ENCODE measurements around the gene GPHN.

Gene GPHN

DNA sequence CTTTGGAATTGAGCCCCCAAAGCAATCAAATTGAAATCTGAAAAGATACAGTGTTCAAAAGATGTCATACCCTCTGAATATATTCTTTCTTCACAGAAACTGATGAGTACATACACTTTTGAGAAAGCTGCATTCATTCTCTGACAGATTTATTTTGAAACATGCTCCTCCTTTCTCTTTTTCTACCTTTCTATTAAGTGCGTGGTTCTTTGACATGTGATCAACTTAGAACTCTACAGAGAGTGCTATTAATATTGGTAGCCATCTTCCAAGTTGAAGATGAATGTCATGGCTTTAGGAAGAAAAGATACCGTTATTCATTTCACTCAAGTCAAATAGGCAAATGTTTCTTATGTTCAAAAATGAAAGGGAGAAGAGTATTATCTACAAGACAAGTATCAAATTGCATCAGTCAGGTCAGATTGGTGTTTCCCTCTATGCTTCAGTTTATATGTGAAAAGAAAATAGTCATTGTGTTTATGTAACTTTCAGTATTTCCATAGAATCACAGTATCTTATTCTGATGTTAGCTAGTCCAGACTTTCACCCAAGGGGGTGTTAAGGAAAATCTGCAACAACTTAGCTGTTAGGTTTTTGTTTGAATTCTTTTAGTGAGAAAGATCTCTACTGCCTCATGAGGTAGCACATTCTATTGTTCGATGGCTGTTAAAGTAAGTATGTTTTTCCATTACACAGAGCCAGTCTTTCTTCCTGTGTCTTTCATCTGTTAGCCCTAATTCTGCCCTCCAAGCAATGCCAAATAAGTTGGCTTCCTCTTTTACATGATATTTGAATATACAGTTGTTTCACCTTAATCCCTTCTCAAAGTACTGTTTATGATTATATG is 625.9 kb downstream of the GPHN start:
- DNase-seq (ENCODE audit: extremely low read depth in 1 of 2, low read depth in 1 of 2) = no peak

DNA sequence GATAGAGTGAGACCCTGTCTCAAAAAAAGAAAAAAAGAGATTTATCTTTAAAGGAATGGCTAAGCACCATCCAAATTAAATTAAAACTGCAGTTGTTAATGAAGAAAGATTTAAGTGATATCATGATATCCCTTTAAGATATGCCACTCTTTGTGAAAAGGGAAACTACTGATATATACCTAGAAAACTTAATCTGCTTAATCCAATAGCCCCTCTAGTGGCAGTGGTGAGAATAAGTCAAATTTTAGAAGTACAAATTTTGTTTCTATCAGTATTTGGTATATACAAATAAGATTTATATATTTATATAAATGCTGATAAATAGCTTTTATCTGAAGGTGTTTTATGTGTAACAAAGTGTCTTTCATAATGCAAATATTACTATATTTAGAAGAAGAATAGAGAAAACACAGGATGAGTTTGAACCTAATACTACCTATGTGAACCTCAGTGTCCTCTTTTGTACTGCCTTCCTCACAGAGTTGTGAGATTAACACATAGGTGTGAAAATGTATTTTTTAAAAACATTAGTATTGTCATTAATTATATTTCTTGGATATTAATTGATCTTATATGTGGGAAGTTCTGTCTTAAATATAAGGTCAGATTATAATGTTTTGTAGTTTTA is 629.9 kb downstream of the GPHN start:
- no peak for DNase-seq (ENCODE audit: extremely low read depth in 1 of 2, low read depth in 1 of 2)

DNA sequence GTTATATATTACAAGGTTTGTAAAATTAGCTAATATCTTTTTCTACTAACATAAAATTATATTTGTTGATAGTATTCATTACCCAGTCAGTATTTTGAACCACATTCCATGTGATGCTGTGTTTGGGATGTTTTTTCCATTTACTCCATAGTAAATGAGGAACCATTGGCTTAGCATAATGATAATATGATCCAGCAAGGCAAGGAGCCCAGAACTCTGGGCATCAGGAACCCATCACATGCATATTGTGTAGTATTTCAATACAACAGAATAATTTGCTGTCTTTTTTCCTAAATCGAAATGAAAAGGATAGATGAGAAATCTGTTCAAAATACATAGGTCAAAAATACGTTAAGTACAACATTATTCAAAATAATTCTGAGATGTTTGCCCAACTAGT is 632.6 kb downstream of the GPHN start:
- no peak for DNase-seq (ENCODE audit: extremely low read depth in 1 of 2, low read depth in 1 of 2)

DNA sequence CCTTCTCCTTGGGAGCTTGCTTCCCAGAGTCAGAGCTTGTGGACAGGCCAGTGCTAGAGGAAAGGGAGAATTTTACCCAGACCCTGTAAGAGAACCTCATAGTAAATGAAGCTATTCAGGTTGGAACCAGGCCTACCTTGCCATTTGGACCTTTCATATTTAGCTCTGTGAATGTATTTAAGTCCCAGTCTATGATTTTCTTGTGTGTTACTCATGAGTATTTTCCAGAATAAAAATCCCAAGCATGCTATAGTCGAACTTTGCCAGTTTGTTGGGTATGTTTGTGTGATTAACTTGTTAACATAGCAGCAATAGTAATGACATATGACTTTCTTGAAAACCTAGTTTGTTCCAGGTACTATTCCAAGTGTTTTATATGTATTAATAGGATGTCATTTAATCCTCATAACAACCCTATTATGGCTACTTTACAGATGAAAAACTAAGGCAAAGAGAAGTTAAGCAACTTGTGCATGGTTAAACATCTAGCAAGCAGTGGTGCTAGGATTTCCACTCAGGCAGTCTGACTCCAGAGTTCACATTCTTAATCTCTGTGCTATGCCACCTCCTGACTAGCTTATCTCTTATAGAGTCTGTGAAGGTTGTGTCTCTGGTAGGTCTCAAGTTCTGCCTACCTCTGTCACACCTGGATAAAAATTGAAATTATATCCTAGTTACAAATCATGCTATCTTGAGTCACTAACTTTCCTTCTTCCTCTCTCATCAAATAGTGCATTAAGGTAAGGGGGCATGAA is 633.4 kb downstream of the GPHN start:
- no peak for DNase-seq (ENCODE audit: extremely low read depth in 1 of 2, low read depth in 1 of 2)

DNA sequence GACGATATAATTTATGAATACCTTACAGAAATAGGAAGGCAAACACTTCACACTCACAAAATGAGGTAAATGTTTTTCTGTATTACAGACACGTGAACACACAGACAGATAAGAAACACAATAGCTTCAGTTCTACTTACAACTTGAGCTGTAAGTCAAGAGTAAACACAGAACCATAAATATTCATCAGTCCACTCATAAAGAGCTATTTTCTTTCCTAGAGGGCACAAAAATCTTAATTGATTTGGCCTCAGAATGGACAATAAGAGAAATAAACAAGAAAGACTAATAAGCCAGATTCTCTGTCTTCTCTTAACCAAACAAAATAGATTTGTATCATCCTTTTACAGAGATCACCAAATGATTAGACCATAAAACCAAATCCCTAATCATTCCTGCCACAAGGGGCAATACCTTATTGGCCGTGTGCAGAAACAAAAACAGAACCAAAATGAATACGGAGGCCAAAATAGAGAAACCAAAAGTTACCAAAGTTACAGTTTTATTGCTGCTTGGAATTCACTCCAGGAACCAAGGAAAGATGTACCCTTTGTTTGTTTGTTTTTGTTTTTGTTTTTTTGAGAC is 643.2 kb downstream of the GPHN start:
- no peak for DNase-seq (ENCODE audit: extremely low read depth in 1 of 2, low read depth in 1 of 2)

DNA sequence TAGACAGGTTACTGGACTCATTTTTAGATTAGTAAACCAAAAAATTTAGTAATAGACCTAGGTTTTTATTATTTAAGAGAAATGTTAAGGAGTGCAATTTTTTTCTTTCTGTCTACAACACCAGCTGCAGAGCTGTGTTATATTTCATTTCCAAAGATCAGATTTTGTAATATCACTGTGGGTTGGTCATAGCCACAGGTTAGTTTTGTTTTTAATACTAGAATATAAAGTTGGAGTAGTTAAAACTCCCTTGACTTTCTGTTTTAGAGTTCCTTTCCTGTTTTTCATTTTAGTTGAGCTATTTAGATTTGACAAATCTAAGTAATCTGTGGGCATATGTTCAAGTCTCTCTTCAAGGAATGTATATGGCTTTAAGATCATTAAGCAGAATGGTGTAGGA is 650.6 kb downstream of the GPHN start:
- DNase-seq (ENCODE audit: extremely low read depth in 1 of 2, low read depth in 1 of 2) = no peak

DNA sequence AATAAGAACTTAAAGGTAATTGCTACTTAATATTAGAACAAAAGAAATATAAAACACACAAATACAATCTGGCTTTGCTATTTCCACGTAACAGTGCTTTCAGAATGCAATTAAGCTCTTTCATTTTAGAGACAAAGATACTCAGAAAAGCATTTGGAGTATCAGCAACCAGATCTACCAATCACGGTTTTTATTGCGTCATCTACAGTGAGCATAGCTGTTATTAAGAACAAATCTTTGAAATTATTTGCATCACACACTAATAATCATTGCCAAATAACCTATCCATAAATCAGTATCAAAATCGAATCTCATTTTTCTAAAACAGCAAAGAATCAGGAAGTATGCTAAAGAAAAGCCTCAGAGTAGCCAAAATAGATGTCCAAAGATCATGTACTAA is 654.4 kb downstream of the GPHN start:
- no peak for DNase-seq (ENCODE audit: extremely low read depth in 1 of 2, low read depth in 1 of 2)

DNA sequence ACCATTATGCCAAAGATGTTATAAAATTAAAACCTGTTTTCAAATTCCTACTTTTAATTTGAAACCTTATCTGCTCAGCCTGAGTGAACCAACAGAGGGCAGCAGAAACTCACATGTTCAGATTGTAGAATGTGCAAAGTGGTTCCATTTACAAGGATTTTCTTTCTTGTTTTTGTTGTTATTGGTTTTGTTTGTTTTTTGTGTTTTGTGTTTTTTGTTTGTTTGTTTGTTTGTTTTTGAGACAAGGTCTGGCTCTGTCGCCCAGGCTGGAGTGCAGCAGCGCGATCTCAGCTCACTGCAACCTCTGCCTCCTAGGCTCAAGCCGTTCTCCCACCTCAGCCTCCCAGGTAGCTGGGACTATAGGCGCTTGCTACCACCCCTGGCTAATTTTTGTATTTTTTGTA is 658.5 kb downstream of the GPHN start:
- no peak for DNase-seq (ENCODE audit: extremely low read depth in 1 of 2, low read depth in 1 of 2)

DNA sequence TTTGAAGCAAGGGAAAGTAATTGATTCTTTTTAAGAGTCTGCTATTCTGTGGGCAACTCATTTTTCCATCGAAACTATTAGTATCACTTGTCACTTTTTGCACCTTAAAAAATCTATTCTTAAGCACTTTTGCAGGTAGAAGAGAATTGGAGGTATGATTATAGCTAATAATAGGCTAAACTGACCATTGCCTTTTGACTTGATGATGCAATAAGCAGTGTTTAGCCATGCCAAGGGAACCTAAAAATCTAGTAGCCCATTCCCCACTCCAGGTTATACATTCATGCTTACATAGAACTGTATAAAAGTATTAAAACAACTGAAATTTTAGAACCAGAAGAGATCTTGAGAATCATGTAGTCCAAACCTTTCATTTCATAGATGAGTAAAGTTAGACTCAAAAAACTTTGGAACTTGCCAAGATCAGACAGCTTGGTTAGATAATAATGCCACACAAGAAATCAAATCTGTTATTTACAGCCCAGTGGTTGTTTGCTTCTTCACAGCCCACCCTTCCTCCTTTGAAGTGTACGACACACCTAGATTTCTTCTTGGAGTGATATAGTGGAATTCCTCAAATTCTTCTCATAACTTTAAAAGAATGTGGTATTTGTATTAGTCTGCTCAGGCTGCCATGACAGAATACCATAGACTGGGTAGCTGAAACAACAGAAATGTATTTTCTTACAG is 659.6 kb downstream of the GPHN start:
- DNase-seq (ENCODE audit: extremely low read depth in 1 of 2, low read depth in 1 of 2) = no peak

DNA sequence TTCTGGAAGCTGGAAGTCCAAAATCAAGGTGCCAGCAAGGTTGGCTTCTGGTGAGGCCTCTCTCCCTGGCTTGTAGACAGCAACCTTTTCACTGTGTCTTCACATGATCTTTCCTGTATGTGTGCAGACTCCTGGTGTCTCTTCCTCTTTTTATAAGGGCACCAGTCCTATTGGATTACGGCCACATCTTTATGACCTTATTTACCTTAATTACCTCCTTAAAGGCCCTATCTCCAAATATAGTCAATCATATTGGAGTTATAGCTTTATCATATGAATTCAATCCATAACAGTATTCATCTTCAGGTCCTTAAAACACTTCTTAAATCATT is 660.1 kb downstream of the GPHN start:
- no peak for DNase-seq (ENCODE audit: extremely low read depth in 1 of 2, low read depth in 1 of 2)

DNA sequence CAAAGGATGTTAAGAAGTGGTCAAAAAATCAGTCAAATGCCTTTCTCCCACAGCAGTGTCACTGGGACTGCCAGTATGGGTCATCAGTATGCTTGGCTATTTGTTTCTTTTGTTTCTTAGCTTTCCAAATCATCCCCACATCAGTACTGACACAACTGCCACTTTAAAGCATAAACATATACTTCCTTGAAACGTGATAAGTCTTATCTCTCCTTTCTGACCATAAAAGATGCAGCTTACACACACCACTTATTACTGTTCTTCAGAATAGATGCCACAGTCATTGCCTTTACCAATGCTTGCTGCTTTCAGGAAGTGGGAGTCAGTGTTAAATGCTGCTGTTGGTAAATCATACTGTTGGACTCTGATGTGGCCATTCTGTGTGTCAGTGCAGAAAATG is 662.7 kb downstream of the GPHN start:
- DNase-seq (ENCODE audit: extremely low read depth in 1 of 2, low read depth in 1 of 2) = no peak

DNA sequence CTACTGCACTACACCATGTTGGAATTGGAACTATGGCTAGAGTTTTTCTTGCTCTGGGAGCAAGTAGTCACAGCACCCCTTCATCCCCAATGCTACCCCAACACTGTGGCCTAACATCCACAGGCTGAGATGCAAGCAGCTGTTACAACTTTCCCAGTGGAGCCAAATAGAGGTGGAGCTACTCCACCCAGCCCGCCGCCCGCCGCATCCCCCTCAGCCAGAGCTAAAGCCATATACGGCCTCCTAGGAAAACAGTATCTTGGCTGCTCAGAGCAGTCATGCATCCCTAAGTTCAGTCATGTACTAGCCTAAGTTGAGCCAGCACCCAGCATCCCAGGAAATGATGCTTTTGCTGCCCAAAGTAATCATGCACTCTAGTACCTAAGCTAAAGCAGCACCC is 664.1 kb downstream of the GPHN start:
- DNase-seq (ENCODE audit: extremely low read depth in 1 of 2, low read depth in 1 of 2) = no peak

DNA sequence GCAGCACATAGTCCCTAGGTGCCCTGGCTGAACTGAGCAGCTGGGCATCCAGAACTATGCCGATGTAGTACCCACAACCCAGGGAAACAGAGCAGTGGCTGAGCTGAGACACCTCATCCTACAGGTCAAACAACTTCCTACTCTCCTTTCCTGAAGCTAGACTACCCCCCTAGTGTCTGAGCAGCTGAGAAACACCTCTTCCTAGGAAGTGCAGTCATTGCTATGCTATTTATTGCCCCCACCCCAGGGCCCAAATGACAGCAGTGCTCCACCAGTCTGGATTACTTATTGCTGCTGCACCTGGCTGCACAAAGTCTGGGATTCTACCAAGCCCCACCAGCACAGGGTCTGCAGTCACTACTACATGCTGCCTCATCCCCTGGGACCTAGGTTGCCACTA is 664.6 kb downstream of the GPHN start:
- no peak for DNase-seq (ENCODE audit: extremely low read depth in 1 of 2, low read depth in 1 of 2)

DNA sequence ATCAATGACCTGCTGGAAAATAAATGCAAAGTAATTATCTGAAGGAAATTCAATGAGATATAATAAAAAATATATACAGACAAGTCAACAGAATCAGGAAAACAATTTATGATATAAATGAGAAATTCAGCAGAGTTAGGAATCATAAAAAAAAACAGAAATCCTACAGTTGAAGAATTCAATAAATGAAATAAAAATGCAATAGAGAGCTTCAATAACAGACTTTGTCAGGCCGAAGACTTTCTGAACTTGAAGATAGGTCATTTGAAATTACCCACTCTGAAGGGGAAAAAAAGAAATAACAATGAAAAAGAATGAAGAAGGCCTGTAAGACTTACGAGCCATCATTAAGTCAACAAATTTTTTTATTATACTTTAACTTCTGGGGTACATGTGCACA is 665.8 kb downstream of the GPHN start:
- DNase-seq (ENCODE audit: extremely low read depth in 1 of 2, low read depth in 1 of 2) = no peak

DNA sequence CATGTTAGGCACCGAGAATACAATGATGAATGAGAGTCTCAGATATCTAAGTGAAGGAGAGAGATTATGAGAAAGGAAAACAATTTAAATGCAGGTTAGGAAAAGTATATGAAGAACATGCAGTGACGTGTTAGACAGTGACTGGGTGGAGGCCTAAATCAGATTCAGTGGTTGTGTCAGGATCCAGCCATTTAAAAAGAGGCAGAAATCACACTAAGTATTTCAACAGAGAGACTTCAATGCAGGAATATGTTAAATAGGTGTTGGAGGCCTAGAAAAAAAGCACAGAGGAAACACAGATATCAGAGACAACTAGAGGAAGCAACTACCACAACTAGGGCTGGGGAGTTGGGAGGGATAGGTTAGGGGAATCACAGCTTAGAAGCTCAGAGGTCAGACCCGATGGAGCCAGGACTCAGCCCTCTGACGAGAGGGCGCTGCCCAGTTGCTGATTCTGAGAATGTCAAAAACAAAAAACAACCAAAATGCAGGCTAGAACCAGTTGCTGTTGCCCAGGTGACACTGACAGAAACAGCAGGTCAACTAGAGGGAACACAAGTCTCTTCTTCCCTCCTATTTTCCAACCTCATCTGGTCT is 678.3 kb downstream of the GPHN start:
- no peak for DNase-seq (ENCODE audit: extremely low read depth in 1 of 2, low read depth in 1 of 2)

DNA sequence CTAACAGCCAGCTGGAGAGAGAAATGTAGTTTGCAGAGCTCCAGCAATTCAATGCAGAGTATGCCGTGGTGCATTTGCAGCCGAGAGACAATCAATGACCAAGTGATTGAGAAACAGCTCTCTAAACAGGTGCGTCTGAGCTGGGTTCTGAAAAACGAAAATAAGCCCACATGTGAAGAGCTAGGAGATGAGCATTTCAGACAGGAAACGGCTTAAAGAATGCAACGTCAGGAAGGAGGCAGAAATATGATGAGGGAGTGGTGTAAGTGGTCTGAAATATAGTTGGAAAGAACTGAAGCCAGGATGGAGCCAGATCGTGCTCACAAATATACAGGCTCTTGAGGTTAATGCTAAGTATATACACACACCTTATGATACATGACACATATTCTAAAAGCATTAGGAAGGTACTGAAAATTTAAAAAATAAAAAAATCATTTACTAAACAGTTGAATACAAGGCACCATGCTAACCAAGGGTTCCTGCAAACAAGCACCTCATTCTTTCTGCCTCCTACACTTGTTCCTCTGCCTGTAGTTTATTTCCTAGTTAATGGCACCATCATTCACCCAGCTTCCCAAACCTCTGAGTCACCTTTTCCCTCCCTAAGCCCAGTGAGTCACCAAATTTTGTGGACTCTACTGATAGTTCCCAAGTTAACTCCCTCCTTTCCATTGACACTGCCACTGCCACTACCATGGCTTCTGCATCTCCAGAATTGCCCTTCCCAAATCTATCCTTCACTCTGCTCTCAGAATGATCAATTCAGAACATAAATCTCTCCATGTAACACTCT is 679.0 kb downstream of the GPHN start:
- no peak for DNase-seq (ENCODE audit: extremely low read depth in 1 of 2, low read depth in 1 of 2)

DNA sequence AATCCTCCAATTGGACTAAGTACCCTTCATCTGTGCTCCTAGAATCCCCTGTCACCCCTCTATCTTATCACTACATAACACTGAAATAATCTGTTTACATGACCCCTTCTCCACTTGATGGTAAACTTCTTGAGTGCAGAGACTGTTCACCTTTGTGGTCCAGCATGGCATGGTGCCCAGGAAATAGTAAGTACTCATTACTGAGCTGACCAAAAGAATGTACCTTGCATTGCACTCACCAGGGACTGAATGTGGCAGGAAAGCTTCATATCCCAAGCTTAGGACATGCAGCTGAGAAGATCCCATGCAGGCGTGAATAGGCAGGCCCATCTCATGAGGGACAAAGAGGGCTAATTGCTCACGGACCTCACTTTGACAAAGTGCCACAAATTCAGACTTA is 679.9 kb downstream of the GPHN start:
- no peak for DNase-seq (ENCODE audit: extremely low read depth in 1 of 2, low read depth in 1 of 2)

DNA sequence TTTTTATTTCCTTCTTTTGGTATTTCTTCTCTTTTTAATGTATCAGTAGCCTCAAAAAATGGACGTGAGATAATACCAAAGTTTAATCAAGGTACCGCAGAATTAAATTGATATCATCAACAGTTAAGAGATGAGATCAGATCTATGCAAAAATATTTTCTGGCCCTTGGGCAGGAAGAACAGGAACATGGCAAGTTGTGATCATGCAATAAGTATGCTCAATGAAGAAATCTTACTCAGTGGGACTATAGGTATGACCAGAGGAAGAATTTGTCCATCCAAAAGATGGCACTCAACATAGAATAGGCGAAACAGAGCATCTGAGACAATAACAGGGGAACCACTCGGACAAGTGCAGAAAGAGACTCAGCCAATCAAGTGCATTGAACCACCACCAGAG is 680.4 kb downstream of the GPHN start:
- no peak for DNase-seq (ENCODE audit: extremely low read depth in 1 of 2, low read depth in 1 of 2)

DNA sequence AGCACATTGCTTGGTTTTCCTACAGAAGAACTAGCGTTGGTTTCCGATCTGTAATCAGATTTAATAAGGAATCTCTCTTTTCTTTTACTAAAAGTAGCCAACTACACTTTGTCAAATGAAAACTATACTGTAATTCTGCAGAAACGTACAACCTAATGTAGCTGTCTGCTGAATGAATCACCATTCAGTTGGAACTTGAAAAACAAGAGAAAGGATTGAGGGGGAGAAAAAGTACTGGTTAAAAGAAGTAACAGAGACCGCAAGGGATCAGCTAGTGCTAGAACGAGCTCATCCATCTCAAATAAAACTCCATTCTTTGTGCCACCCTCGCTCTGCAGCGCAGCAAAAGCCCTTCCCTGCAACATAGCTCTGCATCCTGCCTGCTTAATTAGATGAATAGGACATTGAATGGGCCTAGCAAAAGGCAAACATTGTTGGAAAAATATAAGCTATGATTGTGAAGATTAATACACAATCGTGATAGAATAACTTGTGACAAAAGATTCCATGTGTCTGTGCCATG is 683.9 kb downstream of the GPHN start:
- DNase-seq (ENCODE audit: extremely low read depth in 1 of 2, low read depth in 1 of 2) = no peak

DNA sequence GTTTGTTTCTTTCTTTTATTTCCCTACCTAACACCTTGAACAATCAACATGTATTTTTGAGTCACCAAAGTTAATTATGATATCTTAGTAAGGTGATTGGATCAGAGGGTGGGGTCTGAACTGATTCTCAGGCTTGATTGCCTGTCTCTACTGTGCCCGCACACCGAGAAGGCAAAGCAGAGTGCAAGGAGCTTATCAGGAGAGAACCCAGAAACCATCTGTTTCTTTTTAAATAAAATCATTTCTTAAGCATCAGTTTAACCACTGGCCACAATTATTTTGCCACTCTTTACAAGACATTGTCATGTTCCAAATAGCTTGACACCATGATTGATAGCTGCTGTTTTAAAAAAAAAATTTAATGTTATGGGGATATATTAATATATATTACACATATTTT is 684.4 kb downstream of the GPHN start:
- DNase-seq (ENCODE audit: extremely low read depth in 1 of 2, low read depth in 1 of 2) = no peak
